Keratinocyte (primary cell): Measurements from ENCODE around the gene ST8SIA5. TPM values are rescaled to one million over a fixed set of nuclear protein-coding genes. Genes with fewer than 3 reads are reported as not detected.

Source experiments
- DNase-seq: peaks from one replicate; pipeline ENCODE4 v3.0.0-alpha.2; 2011; ENCODE audit warnings: low read depth, missing footprints, low spot score
- FAIRE-seq: peaks from 2 replicates; lab custom pipeline; 2011; peaks lifted over from hg19 to GRCh38; lab: Jason Lieb, UNC
- H2AFZ ChIP-seq: 2 replicates; pipeline ENCODE4 v1.6.0; 2012; ENCODE audit warnings: low read length, control low read depth, inconsistent platforms; ENCODE audit not compliant: control insufficient read depth
- H3K27ac ChIP-seq: 2 replicates; pipeline ENCODE4 v1.5.1; 2011; ENCODE audit warnings: low read length; ENCODE audit not compliant: control insufficient read depth, insufficient read depth
- H3K27me3 ChIP-seq: 3 replicates; pipeline ENCODE4 v1.6.0; 2011; ENCODE audit warnings: low read length; ENCODE audit not compliant: control insufficient read depth, insufficient read depth; ENCODE audit errors: extremely low read depth
- H3K36me3 ChIP-seq, 2 experiments: 2 replicates in 1 of 2; 3 replicates in 1 of 2; pipeline ENCODE4 v1.5.1; 2011; ENCODE audit warnings: low read length in 2 of 2, mild to moderate bottlenecking in 1 of 2; ENCODE audit not compliant: control insufficient read depth in 2 of 2, insufficient read depth in 2 of 2; ENCODE audit errors: extremely low read depth in 1 of 2
- H3K4me1 ChIP-seq: 3 replicates; pipeline ENCODE4 v1.5.1; 2011; ENCODE audit warnings: low read length; ENCODE audit not compliant: control insufficient read depth, insufficient read depth; ENCODE audit errors: extremely low read depth
- H3K4me2 ChIP-seq: 3 replicates; pipeline ENCODE4 v1.6.0; 2011; ENCODE audit warnings: low read depth, low read length; ENCODE audit not compliant: control insufficient read depth, insufficient read depth; ENCODE audit errors: extremely low read depth
- H3K4me3 ChIP-seq, 3 experiments: fragments of 200-600 bp in 1 of 3; sonication (generic) in 1 of 3; 2 replicates in 2 of 3; 3 replicates in 1 of 3; pipeline ENCODE4 v1.5.1; 2011 to 2016; ENCODE audit warnings: low read length in 3 of 3, mild to moderate bottlenecking in 3 of 3, control low read depth in 2 of 3, inconsistent platforms in 1 of 3, low read depth in 1 of 3, mixed read lengths in 1 of 3, mixed run types in 1 of 3, moderate library complexity in 1 of 3; ENCODE audit not compliant: control insufficient read depth in 2 of 3, insufficient read depth in 2 of 3; ENCODE audit errors: extremely low read depth in 1 of 3
- H3K79me2 ChIP-seq: 2 replicates; pipeline ENCODE4 v1.6.0; 2012; ENCODE audit warnings: low read length; ENCODE audit not compliant: control insufficient read depth, insufficient read depth
- H3K9ac ChIP-seq: 3 replicates; pipeline ENCODE4 v1.6.0; 2011; ENCODE audit warnings: low read length; ENCODE audit not compliant: control insufficient read depth, insufficient read depth; ENCODE audit errors: extremely low read depth
- H3K9me1 ChIP-seq: 3 replicates; pipeline ENCODE4 v1.6.0; 2011; ENCODE audit warnings: low read length; ENCODE audit not compliant: control insufficient read depth, insufficient read depth; ENCODE audit errors: extremely low read depth
- H3K9me3 ChIP-seq: 2 replicates; pipeline ENCODE4 v1.5.1; 2012; ENCODE audit warnings: low read depth, low read length; ENCODE audit not compliant: control insufficient read depth
- H4K20me1 ChIP-seq: 3 replicates; pipeline ENCODE4 v1.6.0; 2011; ENCODE audit warnings: low read length; ENCODE audit not compliant: control insufficient read depth, insufficient read depth; ENCODE audit errors: extremely low read depth
- EZH2 ChIP-seq: IDR thresholded peaks from one replicate; pipeline ENCODE4 v1.6.1; 2012; ENCODE audit warnings: inconsistent platforms, mild to moderate bottlenecking, low read length, moderate library complexity
- dilution Hi-C: fragments of 300-500 bp; cut with MboI; formaldehyde crosslinking; loops from one replicate; pipeline ENCODE4 v1.7.0; 2020; ENCODE audit warnings: low sequenced_read_pairs; ENCODE audit not compliant: extremely low pct_ligation_motif_present
- polyA plus RNA-seq, 5 experiments: library from polyadenylated mRNA; depleted of rRNA in 3 of 5; stranded (reverse) in 3 of 5; stranded (forward) in 1 of 5; unstranded in 1 of 5; fragments of >200 nt; gene quantifications; 1 replicate in 1 of 5; 2 replicates in 3 of 5; 3 replicates in 1 of 5; pipeline versions ENCODE4 v1.2.1 to v1.2.3, GENCODE V29; 2011 to 2012; ENCODE audit warnings: missing spikeins in 2 of 5, low read depth in 1 of 5, low replicate concordance in 1 of 5
- TF ChIP-seq, protein P1 (sequence below), 3 experiments: IDR thresholded peaks in 1 of 3; conservative IDR thresholded peaks in 1 of 3; optimal IDR thresholded peaks in 1 of 3; 2 replicates in 2 of 3; 3 replicates in 1 of 3; pipeline versions ENCODE3 to v1.5.1; 2011; ENCODE audit warnings: low read length in 3 of 3, mild to moderate bottlenecking in 3 of 3, moderate library complexity in 2 of 3, control low read depth in 1 of 3, inconsistent platforms in 1 of 3; ENCODE audit not compliant: insufficient read depth in 2 of 3; ENCODE audit errors: extremely low read depth in 1 of 3

ST8SIA5 gene
- polyA plus RNA-seq, 1 donor (not counting 4 experiments of a cell fraction or from before 2014, with no cell fraction given) = under 0.01 TPM

DNA sequence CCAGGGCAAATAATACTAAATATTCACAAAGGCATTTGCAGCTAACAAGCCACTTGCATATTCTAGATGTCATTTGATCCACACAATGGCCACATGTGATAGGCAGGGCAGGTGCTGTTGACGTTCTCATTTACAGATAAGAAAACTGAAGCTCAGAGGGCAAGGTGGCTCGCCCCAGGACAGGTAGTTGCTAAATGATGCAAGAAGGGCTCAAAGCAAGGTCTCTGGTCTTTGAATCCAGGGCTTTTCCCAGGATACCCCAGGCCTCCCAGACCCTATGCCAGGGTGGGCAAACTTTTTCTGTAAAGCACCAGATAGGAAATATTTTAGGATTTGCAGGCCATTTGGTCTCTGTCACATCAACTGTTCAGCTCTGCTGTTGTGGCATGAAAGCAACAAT is 135.0 kb downstream of the ST8SIA5 start:
- no peak overlapping the region for H3K27ac ChIP-seq
- no peak overlapping the region for H3K9ac ChIP-seq
- H3K9me1 ChIP-seq = no peaks in the 10 kb centered on the region
- no peaks in the 10 kb centered on the region for H4K20me1 ChIP-seq
- no peak overlapping the region for H3K4me2 ChIP-seq
- no peak for TF ChIP-seq EZH2
- TF ChIP-seq, protein P1, sequence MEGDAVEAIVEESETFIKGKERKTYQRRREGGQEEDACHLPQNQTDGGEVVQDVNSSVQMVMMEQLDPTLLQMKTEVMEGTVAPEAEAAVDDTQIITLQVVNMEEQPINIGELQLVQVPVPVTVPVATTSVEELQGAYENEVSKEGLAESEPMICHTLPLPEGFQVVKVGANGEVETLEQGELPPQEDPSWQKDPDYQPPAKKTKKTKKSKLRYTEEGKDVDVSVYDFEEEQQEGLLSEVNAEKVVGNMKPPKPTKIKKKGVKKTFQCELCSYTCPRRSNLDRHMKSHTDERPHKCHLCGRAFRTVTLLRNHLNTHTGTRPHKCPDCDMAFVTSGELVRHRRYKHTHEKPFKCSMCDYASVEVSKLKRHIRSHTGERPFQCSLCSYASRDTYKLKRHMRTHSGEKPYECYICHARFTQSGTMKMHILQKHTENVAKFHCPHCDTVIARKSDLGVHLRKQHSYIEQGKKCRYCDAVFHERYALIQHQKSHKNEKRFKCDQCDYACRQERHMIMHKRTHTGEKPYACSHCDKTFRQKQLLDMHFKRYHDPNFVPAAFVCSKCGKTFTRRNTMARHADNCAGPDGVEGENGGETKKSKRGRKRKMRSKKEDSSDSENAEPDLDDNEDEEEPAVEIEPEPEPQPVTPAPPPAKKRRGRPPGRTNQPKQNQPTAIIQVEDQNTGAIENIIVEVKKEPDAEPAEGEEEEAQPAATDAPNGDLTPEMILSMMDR (optimal IDR thresholded peaks at IDR 0.05 in 1 of 3, IDR thresholded peaks at IDR 0.05 in 1 of 3, conservative IDR thresholded peaks at IDR 0.05 in 1 of 3; ENCODE audit: extremely low read depth in 1 of 3, insufficient read depth in 2 of 3, low read length in 3 of 3) = no peak
- H3K4me1 ChIP-seq = no peaks in the 10 kb centered on the region
- H2AFZ ChIP-seq = no peak overlapping the region
- no peak for FAIRE-seq
- no peak overlapping the region for H3K4me3 ChIP-seq
- no peak for DNase-seq
- peaks cover 3% of the 10 kb centered on the region for H3K27me3 ChIP-seq
- no peaks in the 10 kb centered on the region for H3K36me3 ChIP-seq
- no peaks in the 10 kb centered on the region for H3K9me3 ChIP-seq
- dilution Hi-C loops = no loop called here
- no peaks in the 10 kb centered on the region for H3K79me2 ChIP-seq

DNA sequence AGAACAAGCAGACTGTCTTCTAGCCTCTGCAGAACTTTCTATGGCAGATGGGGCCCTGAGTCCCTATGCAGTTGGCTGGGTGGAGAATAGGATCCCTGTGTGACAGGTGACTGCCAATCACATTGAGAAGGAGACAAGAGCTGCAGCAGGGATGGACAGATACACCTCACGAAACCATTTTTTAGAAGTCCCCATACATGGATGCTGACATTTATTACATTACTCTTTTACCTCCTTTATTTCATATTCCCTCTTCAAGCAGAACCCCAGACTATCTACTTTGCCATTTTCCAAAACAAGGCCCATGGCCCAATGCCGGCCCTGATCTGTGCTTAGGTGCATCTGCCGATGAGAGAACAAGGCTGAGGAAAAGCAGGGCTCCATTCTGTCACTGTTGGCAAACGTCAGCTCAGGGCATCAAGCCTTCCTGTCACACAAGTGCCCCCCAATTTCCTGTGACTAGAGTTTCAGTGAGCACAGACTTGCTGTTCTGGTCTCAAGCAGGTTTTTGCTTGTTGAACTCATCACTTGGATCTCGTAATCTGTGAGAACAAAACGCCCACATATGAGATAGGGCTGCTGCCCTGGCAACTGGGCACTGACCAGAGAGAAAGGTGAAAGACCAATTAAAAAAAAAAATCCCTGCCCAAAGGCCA is 135.6 kb downstream of the ST8SIA5 start:
- Histone ChIP-seq H3K9me1 (no peaks in the 10 kb centered on the region), H3K27me3 (peaks cover 3% of the 10 kb centered on the region), H3K27ac (no peak overlapping the region), H2AFZ (no peak overlapping the region), H3K4me1 (no peaks in the 10 kb centered on the region), H4K20me1 (no peaks in the 10 kb centered on the region), H3K9ac (no peak overlapping the region), H3K4me2 (no peak overlapping the region), H3K79me2 (no peaks in the 10 kb centered on the region), H3K36me3 (no peaks in the 10 kb centered on the region), H3K9me3 (no peaks in the 10 kb centered on the region), H3K4me3 (no peak overlapping the region)
- DNase-seq (no peak), FAIRE-seq (no peak)
- dilution Hi-C loops = no loop called here
- TF ChIP-seq, protein P1 (optimal IDR thresholded peaks at IDR 0.05 in 1 of 3, IDR thresholded peaks at IDR 0.05 in 1 of 3, conservative IDR thresholded peaks at IDR 0.05 in 1 of 3; ENCODE audit: extremely low read depth in 1 of 3, insufficient read depth in 2 of 3, low read length in 3 of 3) = no peak
- no peak for TF ChIP-seq EZH2
